HG03457 (cell line): ENCODE measurements around the gene IGFBP5.

ENCODE experiments used
- ATAC-seq: cut with Tn5 transposase; IDR thresholded peaks from one replicate; pipeline ENCODE4 v1.9.1; 2021; ENCODE audit warnings: moderate number of reproducible peaks; ENCODE audit not compliant: unreplicated experiment

Gene IGFBP5, protein sequence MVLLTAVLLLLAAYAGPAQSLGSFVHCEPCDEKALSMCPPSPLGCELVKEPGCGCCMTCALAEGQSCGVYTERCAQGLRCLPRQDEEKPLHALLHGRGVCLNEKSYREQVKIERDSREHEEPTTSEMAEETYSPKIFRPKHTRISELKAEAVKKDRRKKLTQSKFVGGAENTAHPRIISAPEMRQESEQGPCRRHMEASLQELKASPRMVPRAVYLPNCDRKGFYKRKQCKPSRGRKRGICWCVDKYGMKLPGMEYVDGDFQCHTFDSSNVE

DNA sequence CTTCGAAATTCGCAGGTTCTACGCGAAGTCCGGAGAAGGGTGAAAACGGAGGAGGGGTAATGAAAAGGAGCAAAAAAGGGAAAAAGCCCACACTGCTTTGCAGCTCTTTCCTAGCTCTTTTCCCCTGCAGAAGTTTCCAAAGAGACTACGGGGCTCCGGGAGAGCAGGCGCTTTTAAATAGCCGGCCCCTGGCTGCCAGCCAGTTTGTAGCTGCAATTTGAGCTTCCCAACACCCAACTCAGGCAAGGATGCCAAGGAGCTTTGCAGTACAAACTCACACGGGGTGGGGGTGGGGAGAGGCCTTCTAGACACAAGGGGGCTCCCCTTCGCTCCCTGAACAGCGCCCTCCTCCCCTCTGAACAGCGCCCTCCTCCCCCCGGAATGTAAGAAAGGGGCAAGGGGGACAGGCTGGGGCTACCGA lies at the start of gene IGFBP5:
Gene IGFBP5, minus strand, starts transcription at position 149 of the 421 bp plus-strand sequence. CDS start 774 bp downstream, outside the sequence.
- no peak for ATAC-seq

DNA sequence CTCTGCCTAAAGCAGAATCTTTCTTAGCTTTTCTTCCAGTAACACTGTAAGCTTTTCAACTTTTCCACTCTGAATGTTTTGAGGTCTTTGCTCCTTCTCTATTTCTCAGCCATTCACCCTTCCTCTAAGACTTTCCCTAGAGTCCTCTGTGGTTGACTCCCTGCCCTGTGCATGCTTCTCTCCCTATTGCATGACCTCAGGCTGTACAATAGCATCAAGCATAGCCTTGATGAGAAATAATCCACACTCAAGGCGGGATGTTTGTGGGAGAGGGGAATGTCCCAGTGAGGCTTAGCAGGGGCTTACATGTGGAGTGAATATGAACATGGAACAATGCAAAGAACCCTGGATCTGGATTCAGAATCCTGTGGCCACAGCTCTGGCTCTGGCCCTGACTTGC lies 48.4 kb upstream of the IGFBP5 start:
- ATAC-seq: no peak

DNA sequence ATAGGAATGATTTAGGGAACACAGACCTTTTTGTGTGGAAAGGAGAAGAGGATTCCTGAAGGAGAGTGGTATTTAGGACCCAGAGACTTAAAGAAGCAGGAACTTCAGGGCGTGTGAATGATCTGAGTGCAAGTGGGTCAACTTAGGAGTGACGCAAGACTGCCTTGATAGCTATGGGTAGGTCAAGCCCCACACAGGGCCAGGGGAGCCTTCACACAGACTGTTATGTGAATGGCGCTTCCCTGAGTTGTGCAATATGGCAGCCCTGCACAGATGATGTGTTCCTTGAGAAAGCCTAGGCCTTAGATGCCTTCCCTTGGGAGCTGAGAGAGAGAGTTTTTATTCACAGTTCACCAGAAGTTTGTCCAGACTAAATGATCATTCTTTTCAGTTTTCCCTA lies 47.1 kb upstream of the IGFBP5 start:
- no peak for ATAC-seq

DNA sequence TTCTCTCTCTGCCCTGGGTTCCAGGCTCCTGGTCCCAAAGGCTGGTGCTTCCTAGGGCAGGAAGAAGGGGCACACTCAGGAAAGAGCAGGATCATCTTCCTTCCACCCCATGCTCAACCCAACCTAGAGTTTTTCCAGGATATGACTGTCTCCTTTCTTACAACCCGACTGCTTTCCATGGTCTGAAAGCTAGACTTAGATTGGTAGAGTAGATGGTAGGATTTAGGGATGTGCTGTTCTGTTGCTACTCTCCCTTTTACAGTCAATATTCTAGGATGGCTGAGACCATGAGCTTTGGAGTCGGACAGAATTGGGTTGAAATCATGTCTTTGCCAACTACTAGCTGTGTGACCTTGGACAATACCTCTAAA lies 45.9 kb upstream of the IGFBP5 start:
- ATAC-seq: no peak

DNA sequence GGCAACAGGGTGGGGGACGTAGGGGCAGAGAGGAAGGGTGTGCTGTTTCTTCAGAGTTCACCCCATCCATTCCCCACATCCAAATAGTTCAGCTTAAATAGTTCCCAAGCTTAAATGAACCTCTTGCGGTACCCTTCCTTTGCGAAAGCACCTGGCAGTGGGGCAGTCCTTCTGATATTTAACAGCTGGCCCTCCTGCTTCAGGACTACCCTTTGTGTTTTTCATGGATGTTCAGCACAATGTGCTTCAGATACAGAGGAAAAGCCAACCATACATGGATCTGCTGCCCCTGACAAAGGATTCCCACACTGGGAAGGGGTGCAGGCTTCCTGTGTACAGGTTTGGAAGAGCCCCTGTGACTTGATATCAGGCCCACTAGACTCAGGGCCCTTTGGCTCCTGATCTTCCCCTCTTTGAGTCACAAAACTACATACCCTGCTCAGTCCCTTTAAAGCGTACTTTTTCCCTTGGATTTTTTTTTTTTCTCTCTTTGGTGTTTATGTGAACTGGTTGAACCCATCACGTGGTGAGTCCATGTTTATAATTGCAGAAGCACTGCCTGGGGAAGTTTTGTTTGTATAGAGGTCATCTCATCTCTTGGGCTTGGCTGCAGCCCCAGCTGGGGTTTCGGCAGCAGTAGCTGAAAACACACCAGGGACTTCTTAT lies 45.3 kb upstream of the IGFBP5 start:
- ATAC-seq: no peak

DNA sequence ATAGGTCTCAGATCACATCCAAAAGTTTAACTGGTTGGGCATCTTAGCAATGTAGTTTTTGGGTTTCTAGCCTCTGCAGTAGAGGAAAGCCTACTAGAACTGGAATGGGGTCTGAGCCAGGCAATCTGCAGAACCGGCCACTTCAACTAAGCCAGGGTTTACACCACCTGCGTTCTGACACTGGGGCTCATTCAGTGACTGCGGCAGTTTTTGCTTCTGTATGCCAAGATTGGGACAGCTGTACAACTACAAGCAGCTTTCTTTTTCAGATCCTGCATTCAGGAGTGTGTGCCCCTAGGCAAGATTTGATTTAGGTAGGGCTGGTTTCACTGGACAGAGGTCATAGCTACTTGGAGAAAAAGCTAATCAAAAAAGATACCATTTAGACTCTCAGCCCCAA lies 43.7 kb upstream of the IGFBP5 start:
- ATAC-seq: no peak

DNA sequence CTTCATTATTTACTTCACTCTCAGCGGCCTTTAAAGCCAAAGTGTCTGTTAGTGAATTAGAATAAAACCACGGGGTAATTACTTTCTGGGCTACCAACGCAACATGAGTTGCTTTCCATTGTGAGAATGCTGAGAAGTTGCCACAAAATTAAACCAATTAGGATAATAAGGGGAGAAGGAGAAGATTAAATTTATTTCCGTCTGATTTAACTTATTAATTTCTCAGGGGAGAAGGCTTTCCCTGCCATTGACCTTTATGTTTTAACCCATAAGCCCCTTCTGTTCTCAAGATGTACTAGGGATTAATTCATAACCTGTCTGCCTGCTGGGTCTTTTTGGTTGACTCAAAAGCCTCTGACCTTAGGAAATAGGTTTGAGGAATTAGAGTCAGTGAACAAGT lies 42.3 kb upstream of the IGFBP5 start:
- no peak for ATAC-seq

DNA sequence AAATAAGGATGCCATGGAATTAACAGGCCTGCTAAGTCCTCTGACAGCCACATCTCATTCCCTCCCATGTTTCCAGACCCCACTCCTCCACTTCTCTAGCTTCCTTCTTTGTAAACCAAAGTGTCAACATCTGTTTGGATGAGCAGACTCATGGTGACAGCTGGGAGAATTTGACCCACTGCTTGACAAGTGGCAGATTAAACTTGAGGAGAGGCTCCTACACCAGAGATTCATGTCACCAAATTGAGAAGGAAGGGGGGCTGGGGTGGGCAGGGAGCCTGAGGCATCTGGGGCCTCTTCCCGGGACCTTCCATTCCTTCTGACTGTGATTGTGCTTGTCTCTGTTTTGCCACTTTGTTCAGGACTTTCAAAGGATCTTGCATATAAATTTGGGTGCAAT lies 41.0 kb upstream of the IGFBP5 start:
- no peak for ATAC-seq

DNA sequence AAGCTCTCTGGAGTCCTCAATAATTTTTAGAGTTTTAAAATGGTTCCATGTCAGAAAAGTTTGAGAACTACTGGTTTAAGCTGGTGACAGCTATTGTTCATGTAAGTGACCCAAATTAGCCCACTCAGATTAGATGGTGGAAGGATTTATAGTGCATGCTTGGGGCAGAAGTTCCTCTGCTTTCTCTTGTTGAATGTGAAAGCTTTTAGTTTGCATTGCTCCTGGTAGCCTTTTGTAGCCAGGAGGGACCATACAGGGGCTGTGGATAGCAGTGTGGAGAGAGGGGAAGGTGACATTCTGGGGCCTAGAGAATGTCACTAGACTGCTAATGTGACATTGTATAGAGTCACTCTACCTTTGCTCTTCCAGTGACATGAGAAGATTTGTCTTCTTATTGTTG lies 40.3 kb upstream of the IGFBP5 start:
- ATAC-seq: no peak

DNA sequence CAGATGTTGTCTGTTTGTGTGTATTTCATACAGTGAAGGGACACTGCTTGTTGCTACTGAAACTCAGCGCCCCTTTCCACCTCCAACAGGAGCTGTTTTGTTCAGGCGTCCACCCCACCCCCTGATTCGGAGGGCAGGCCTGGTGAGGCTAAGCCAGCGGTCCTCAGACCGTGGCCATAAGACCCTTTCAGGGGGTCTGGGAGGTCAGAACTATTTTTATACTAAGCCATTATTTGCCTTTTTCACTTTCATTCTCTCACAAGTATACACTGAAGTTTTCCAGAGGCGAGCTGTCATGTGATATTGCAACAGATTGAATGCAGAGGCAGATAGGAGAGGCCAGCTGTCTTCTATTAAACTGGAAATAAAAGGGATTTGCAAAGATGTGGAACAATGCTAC lies 39.7 kb upstream of the IGFBP5 start:
- ATAC-seq: no peak

DNA sequence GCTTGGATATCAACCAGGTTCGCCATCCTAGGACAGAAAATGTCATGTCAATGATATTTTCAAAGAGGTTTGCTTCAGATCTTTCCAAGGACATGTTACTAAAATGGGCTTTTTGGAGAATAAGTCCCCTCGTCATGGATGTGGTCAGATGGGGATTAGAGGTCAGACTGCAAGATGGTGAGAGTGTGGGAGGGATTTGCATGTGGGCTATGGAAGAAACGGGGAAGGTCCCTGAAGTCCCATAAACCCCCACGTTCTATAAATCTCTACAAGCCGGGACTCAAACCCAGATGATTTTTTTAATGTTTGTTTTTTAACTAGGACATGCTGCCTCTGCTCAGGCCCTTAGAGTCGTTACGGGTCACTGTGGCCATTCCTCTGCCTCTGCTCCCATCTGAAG lies 37.7 kb upstream of the IGFBP5 start:
- ATAC-seq: no peak

DNA sequence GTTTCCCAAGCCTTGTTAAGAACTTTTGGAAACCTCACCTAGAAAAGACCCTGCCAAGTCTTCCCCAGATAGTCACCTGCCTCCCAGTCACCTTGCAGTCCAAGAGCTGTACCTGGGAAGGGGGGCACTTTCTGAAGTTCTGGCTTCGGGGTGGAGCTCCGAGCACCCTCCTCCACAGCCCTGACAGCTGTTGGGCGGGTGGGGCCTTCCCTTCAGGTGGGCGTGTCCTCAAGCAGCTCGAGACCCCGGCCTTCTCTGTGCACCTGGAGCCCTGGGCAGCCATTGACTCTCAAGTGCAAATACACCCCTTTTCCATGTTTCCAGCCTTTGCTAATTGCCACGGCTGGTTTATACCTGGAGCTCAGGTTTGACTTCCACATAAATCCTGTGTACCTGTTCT lies 37.0 kb upstream of the IGFBP5 start:
- ATAC-seq: no peak

DNA sequence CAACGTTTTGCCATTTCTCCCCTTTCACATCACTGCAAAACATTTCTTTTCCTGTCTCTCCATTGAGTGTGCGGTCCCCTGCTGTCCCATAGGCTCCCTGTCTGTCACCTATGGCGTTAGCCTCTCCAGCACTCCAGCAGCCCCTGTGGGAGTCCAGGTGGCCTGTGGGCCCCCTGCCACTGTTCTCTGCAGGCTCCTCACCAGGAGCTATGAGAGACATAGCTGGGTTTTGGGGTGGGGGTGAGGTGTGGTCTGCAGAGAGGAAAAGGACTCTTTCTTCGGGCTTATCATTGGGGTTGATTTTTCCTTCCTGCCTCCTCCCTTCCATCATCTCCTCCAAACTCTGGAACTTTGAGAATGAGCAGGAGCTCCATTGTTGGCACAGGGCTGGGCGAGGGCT lies 36.1 kb upstream of the IGFBP5 start:
- ATAC-seq: no peak

DNA sequence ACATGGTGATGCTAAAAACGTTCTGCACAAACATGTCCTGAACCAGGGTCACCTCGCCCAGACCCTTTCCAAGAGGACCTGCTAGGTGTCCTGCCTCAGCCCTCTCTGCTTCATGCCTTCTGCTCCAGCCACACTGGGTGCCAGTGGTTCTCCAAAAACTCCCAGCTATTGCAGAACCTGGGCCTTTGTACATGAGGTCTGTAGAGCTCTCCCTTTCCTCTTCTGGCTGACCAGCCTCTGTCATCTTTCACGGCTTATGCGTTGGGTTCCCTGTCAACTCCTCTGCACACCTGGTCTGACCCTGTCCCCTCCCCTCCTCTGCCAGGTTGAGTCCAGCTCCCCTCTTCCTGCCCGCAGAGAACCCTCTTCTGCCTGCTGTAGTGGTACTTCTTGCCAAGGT lies 35.5 kb upstream of the IGFBP5 start:
- no peak for ATAC-seq

DNA sequence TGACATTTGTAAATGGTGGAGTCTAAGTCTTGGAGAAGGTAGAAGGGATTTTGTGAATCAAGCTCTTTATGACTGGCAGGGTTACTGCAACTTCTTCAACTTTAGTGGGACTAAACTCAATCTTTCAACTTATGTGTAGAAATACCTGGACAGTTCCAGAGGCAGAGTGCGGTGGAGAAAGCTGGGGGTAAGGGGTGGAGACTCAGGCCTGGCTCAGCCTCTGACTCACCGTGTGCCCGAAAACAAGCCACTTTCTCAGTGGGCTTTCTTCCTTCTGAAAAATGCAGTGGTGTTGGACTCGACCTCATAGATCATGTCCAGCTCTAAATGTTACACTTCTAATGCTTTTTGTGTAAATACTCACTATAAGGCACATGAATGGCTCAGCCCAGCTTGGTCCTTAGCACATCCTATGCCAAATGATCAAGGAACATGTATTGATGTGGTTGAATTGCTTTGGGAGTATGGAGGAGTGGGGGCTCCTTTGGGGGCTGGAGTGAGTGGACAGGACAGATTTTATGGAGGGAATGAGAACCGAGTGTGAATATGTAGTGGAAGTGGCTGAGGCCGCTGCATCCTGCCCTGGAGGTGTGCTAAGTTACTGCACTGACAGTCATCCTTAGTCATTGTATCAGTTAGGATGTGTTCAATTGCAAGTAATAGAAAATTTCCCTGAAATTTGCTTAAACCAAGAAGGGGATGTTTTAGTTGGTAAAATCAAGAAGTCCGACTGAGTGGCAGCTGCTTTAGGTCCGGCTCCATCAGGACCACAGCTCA lies 32.2 kb upstream of the IGFBP5 start:
- no peak for ATAC-seq

DNA sequence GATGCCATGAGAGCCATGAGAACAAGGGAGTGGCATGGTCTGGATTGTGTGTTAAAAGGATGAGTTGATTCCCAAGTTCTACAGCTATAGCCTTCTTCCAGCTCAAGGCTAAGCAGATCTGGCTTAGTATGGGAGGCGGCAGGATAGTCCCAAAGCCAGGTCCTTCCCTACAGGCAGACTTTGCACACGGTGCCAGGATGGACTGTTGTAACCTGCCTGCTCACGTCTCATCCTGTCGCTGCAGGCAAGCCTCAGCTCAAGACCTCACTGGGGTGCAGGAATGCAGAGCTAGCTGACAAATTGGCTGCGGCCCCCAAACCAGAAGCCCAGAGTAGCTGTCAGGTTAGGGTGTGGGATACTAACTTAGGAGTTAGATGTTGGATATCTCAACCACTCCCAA lies 28.8 kb upstream of the IGFBP5 start:
- ATAC-seq: no peak

DNA sequence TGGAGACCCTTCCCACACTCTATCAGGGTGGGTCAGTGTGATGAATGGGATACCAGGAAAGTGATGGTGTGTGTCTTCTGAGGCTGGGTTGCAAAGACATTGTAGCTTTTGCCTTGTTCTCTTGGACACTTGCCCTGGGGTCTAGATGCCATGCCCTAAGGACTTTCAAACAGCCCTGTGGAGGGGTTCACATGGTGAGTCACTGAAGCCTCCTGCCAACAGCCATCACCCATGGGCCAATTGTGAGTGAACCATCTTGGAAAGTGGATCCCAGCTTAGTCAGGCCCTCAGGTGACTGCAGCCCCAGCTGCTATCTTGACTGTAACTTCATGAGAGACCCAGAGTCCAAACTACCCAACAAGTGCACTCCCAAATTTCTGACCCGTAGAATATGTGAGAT lies 25.8 kb upstream of the IGFBP5 start:
- no peak for ATAC-seq

DNA sequence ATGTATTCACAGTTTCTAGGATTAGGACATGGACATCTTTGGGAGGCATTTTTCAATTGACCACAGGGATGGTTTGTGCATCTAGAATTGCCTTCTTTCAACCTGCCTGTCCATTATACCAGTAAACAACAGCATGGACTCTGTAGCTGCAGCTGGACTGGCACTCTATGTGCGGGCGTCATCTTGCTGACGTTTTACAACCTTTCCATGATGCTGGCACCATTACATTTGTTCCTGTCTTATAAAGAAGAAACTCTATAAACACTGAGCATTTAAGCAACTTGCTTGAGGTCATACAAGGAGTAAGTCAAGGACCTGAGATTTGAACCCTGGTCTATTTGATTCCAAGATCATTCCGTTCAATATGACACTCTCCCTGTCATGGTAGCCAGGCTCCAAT lies 25.4 kb upstream of the IGFBP5 start:
- no peak for ATAC-seq

DNA sequence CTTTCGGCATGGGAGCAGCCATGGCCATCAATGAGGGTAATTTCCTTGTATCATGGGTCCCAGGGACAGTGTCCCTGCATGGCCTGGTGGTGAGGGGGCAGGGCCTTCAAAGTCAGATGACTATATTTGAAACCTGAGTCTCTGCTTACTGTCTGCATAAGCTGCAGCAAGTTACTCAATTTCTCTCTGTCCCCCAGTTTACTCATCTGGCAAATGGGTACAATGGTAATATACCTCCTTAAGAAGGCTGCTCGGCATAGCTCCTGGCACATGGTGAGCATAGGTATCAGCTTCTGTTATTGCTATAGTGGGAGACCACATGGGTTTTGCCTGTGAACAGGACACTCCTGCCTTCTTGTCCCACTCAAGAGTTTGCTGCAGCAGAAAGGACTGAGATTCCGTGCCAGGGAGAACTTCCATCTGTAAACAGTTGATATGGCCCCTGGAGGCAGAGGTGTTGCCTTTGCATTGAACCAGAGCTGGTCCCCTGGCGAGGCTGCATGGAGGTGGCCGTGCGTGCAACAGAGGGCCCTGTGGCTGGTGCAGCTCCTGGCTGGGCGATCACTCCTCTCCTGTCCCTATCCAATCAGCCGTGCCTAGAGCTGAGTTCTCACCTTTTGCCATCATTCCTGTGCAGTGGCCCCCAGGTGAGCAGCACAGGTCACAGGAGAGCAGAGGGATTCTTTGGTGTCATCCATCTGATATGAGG lies 22.7 kb upstream of the IGFBP5 start:
- ATAC-seq: no peak

DNA sequence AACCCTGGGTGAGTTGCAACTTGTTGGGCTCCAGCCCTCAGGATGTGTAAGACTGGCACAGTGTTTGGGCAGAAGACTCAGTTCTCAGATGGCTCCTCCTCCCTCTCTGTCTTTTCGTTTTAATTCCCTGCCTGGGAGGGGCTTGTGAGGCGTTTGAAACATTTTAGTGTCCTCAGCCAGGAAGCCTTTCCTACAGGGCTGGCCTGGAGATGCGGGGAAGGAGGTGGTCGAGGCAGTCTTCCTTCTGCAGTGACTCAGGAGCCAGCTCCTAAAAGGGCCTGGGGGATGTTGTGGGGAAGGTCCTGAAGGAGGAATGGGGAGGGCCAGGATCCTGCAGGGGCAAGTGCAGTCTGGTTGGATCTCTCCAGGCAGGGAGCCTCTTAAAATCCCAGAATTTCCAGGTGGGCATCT lies 22.1 kb upstream of the IGFBP5 start:
- ATAC-seq: no peak

DNA sequence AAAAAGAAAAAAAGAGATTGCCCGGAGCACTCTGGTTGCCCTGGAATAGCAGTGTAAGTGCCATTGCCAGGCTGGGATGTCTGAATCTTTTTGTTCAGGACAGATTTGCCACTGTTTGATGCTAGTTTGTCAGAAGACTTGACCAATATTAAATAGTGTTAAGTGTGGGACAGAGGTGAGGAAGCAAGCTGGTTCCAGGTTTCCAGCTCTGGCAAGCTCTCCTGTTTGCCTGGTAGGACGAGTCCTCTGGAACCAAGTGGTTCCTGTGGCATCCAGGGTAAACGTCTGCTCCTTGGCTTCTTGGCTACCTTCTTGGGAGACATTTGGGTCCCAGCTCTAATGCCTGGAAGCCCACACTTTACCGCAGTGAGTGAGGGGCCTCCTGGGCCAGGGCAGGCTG lies 20.8 kb upstream of the IGFBP5 start:
- ATAC-seq: no peak
